Middle frontal gyrus (tissue), 1 donor: ENCODE measurements around the gene HCFC2.
"Not testable (repeated sequence)": the region's sequence is repeated elsewhere in the genome, so short reads cannot be mapped to it uniquely, and the experiment has no call there.

Source experiments
- DNase-seq: peaks from one replicate; pipeline ENCODE4 v3.0.0-alpha.2; 2015; ENCODE audit warnings: low spot score; ENCODE audit errors: extremely low spot score

HCFC2 gene

GRCh38 chr12:104114834-104115586 is 50.7 kb downstream of the HCFC2 start:
- not testable (repeated sequence) for DNase-seq

- DNase-seq: no peak
Observed at GRCh38 chr12:104115587-104115975, 51.2 kb downstream of the HCFC2 start.

GRCh38 chr12:104121001-104121400 is 56.7 kb downstream of the HCFC2 start:
- DNase-seq: no peak

GRCh38 chr12:104122298-104122697 is 58.0 kb downstream of the HCFC2 start:
- no peak for DNase-seq

- DNase-seq: no peak
Observed at GRCh38 chr12:104126548-104126947, 62.2 kb downstream of the HCFC2 start.

GRCh38 chr12:104130760-104131159 is 66.4 kb downstream of the HCFC2 start:
- no peak for DNase-seq

- no peak for DNase-seq
Observed at GRCh38 chr12:104131609-104132008, 67.3 kb downstream of the HCFC2 start.

GRCh38 chr12:104132351-104132956 is 68.1 kb downstream of the HCFC2 start:
- no peak for DNase-seq

GRCh38 chr12:104133321-104133720 is 69.0 kb downstream of the HCFC2 start:
- no peak for DNase-seq

GRCh38 chr12:104133866-104134265 is 69.5 kb downstream of the HCFC2 start:
- no peak for DNase-seq

- no peak for DNase-seq
Observed at GRCh38 chr12:104134882-104135281, 70.6 kb downstream of the HCFC2 start.

- DNase-seq: no peak
Observed at GRCh38 chr12:104136577-104136976, 72.2 kb downstream of the HCFC2 start.

- DNase-seq: no peak
Observed at GRCh38 chr12:104137001-104137901, 72.9 kb downstream of the HCFC2 start.

GRCh38 chr12:104137902-104138796 is 73.8 kb downstream of the HCFC2 start, which contains the start of gene NFYB:
TSS of gene NFYB (minus strand) at chr12:104138210. CDS start at chr12:104135453, 2,757 bp downstream.
- DNase-seq: peak; percentile 96

GRCh38 chr12:104138797-104139152 is 74.4 kb downstream of the HCFC2 start:
- no peak for DNase-seq

GRCh38 chr12:104142543-104142942 is 78.2 kb downstream of the HCFC2 start:
- DNase-seq: no peak

- no peak for DNase-seq
Observed at GRCh38 chr12:104143002-104143401, 78.7 kb downstream of the HCFC2 start.

- DNase-seq: no peak
Observed at GRCh38 chr12:104143918-104144317, 79.6 kb downstream of the HCFC2 start.

- DNase-seq: no peak
Observed at GRCh38 chr12:104147346-104147745, 83.0 kb downstream of the HCFC2 start.

- no peak for DNase-seq
Observed at GRCh38 chr12:104150416-104150815, 86.1 kb downstream of the HCFC2 start.

- DNase-seq: no peak
Observed at GRCh38 chr12:104152685-104153241, 88.4 kb downstream of the HCFC2 start.
